Islet of Langerhans (tissue), 1 donor: ENCODE data around the gene SH3RF2.

Experiments
- FAIRE-seq: peaks from one replicate; lab custom pipeline; 2011; peaks lifted over from hg19 to GRCh38; lab: Jason Lieb, UNC

The SH3RF2 gene

GRCh38 chr5:145921211-145921610, 15.2 kb upstream of the SH3RF2 start:
- no peak for FAIRE-seq

GRCh38 chr5:145922059-145922458, 14.3 kb upstream of the SH3RF2 start:
- no peak for FAIRE-seq

- no peak for FAIRE-seq
These were observed 13.0 kb upstream of the SH3RF2 start for GRCh38 chr5:145923405-145923804.

GRCh38 chr5:145924849-145925248, 11.5 kb upstream of the SH3RF2 start:
- FAIRE-seq, result no peak

GRCh38 chr5:145925353-145925752, 11.0 kb upstream of the SH3RF2 start:
- FAIRE-seq, result no peak

GRCh38 chr5:145925803-145926202, 10.6 kb upstream of the SH3RF2 start:
- no peak for FAIRE-seq

- no peak for FAIRE-seq
These were observed 4.7 kb upstream of the SH3RF2 start for GRCh38 chr5:145931718-145932117.

- no peak for FAIRE-seq
These were observed 2.1 kb upstream of the SH3RF2 start for GRCh38 chr5:145934276-145934675.

GRCh38 chr5:145937432-145938250, 1.3 kb downstream of the SH3RF2 start:
- FAIRE-seq, result no peak

GRCh38 chr5:145938776-145939539, 2.6 kb downstream of the SH3RF2 start:
- FAIRE-seq, result no peak

GRCh38 chr5:145939540-145940065, 3.2 kb downstream of the SH3RF2 start:
- FAIRE-seq, result no peak

- FAIRE-seq, result no peak
These were observed 4.7 kb downstream of the SH3RF2 start for GRCh38 chr5:145941096-145941447.

- no peak for FAIRE-seq
These were observed 5.2 kb downstream of the SH3RF2 start for GRCh38 chr5:145941448-145942130.

- FAIRE-seq, result no peak
These were observed 5.8 kb downstream of the SH3RF2 start for GRCh38 chr5:145942201-145942600.

GRCh38 chr5:145942749-145943148, 6.4 kb downstream of the SH3RF2 start:
- no peak for FAIRE-seq

GRCh38 chr5:145943674-145944121, 7.3 kb downstream of the SH3RF2 start:
- FAIRE-seq, result no peak

GRCh38 chr5:145944328-145944727, 8.0 kb downstream of the SH3RF2 start:
- no peak for FAIRE-seq

GRCh38 chr5:145945620-145946111, 9.3 kb downstream of the SH3RF2 start:
- no peak for FAIRE-seq

- FAIRE-seq, result no peak
These were observed 9.9 kb downstream of the SH3RF2 start for GRCh38 chr5:145946112-145946861.

GRCh38 chr5:145947581-145947980, 11.2 kb downstream of the SH3RF2 start:
- FAIRE-seq, result no peak

GRCh38 chr5:145948047-145948446, 11.7 kb downstream of the SH3RF2 start:
- FAIRE-seq, result no peak

- FAIRE-seq, result no peak
These were observed 12.5 kb downstream of the SH3RF2 start for GRCh38 chr5:145948921-145949320.
